Activated CD8-positive, alpha-beta T cell treated with anti-CD3 and anti-CD28 coated beads for 36 hours (primary cell): ENCODE results near the gene VPS39. TPM values are rescaled to one million over a fixed set of nuclear protein-coding genes. Genes with fewer than 3 reads are reported as not detected.

Experiments
- ATAC-seq: fragments of 200-7000 bp; cut with Tn5 transposase; one replicate; pipeline ENCODE4 v1.10.0; 2021; ENCODE audit warnings: mild to moderate bottlenecking, moderate library complexity
- CTCF ChIA-PET: fragments of 350-600 bp; sonication (Branson Sonifier 250); formaldehyde crosslinking; loops from one replicate; lab custom pipeline; 2021; ENCODE audit warnings: antibody characterized with exemption; lab: Charles Lee
- POLR2A ChIA-PET: fragments of 350-600 bp; sonication (Branson Sonifier 250); formaldehyde crosslinking; loops from one replicate; lab custom pipeline; 2021; ENCODE audit warnings: antibody characterized with exemption; lab: Charles Lee
- DNase-seq: peaks from one replicate; pipeline ENCODE4 v3.0.0-alpha.2; 2020
- H3K27ac Mint-ChIP-seq: one replicate; pipeline ENCODE4 v1.8.0; 2021; ENCODE audit warnings: mild to moderate bottlenecking, mixed read lengths
- H3K27me3 Mint-ChIP-seq: one replicate; pipeline ENCODE4 v1.8.0; 2021; ENCODE audit warnings: mixed read lengths
- H3K36me3 Mint-ChIP-seq: one replicate; pipeline ENCODE4 v1.8.0; 2021; ENCODE audit warnings: low read depth, mixed read lengths
- H3K4me1 Mint-ChIP-seq: one replicate; pipeline ENCODE4 v1.8.0; 2021; ENCODE audit warnings: low read depth, mixed read lengths
- H3K4me3 Mint-ChIP-seq: one replicate; pipeline ENCODE4 v1.8.0; 2021; ENCODE audit warnings: mild to moderate bottlenecking, moderate library complexity, mixed read lengths
- H3K9me3 Mint-ChIP-seq: one replicate; pipeline ENCODE4 v1.8.0; 2021; ENCODE audit warnings: mixed read lengths
- CTCF ChIP-seq: fragments of 200-600 bp; IDR thresholded peaks from one replicate; pipeline ENCODE4 v1.8.0; 2022; ENCODE audit warnings: antibody characterized with exemption, mild to moderate bottlenecking
- intact Hi-C: fragments of 100-400 bp; cut with micrococcal nuclease; formaldehyde crosslinking; loops from one replicate; pipeline ENCODE4 v1.10.0; 2022
- total RNA-seq, 2 experiments: library from RNA; stranded (reverse); gene quantifications; one replicate each; pipeline ENCODE4 v1.2.3, GENCODE V29; 2021

VPS39 gene
- total RNA-seq, 2 experiments from 2014 or later = 47.3 to 49.8 TPM

GRCh38 chr15:42146551-42147430, 61.3 kb downstream of the VPS39 start:
- no peak overlapping the region for H3K27ac Mint-ChIP-seq
- no peaks in the 10 kb centered on the region for H3K9me3 Mint-ChIP-seq
- TF ChIP-seq CTCF = no peak
- DNase-seq = no peak
- H3K4me1 Mint-ChIP-seq = no peaks in the 10 kb centered on the region
- no peak overlapping the region for H3K4me3 Mint-ChIP-seq
- no peak for ATAC-seq
- CTCF ChIA-PET = interaction anchor here (0.8 to 1.6 kb wide), 2 partner anchors 13 to 14 kb away, joined by 3 to 4 read pairs; no protein-coding TSS in a partner anchor
- POLR2A ChIA-PET = no interaction called here
- H3K36me3 Mint-ChIP-seq = no peaks in the 10 kb centered on the region
- intact Hi-C loops = no loop called here
- H3K27me3 Mint-ChIP-seq = peaks cover 2% of the 10 kb centered on the region

GRCh38 chr15:42145546-42146455, 62.3 kb downstream of the VPS39 start:
- CTCF ChIA-PET = interaction anchor here (1.6 kb wide), 1 partner anchor 14 kb away, joined by 4 read pairs; no protein-coding TSS in a partner anchor
- POLR2A ChIA-PET = interaction anchor here (0.7 kb wide), 1 partner anchor 289 kb away, joined by 3 read pairs; no protein-coding TSS in a partner anchor
- H3K36me3 Mint-ChIP-seq = no peaks in the 10 kb centered on the region
- intact Hi-C loops = no loop called here
- no peaks in the 10 kb centered on the region for H3K9me3 Mint-ChIP-seq
- DNase-seq = no peak
- ATAC-seq = no peak
- H3K4me1 Mint-ChIP-seq = no peaks in the 10 kb centered on the region
- no peak for TF ChIP-seq CTCF
- H3K27me3 Mint-ChIP-seq = peaks cover 2% of the 10 kb centered on the region
- H3K4me3 Mint-ChIP-seq = no peak overlapping the region
- H3K27ac Mint-ChIP-seq = no peak overlapping the region

GRCh38 chr15:42144841-42145375, 63.2 kb downstream of the VPS39 start:
- peaks cover 2% of the 10 kb centered on the region for H3K27me3 Mint-ChIP-seq
- no peaks in the 10 kb centered on the region for H3K4me1 Mint-ChIP-seq
- ChIA-PET CTCF (interaction anchor here (1.6 kb wide), 1 partner anchor 13 kb away, joined by 4 read pairs; no protein-coding TSS in a partner anchor), POLR2A (interaction anchor here (0.7 kb wide), 1 partner anchor 290 kb away, joined by 3 read pairs; no protein-coding TSS in a partner anchor)
- no peaks in the 10 kb centered on the region for H3K36me3 Mint-ChIP-seq
- TF ChIP-seq CTCF = no peak
- ATAC-seq = no peak
- intact Hi-C loops = no loop called here
- DNase-seq = no peak
- no peak overlapping the region for H3K27ac Mint-ChIP-seq
- H3K4me3 Mint-ChIP-seq = no peak overlapping the region
- H3K9me3 Mint-ChIP-seq = no peaks in the 10 kb centered on the region

- POLR2A ChIA-PET = no interaction called here
- H3K9me3 Mint-ChIP-seq = no peaks in the 10 kb centered on the region
- CTCF ChIA-PET = interaction anchor here (0.6 kb wide), 1 partner anchor 242 kb away, joined by 3 read pairs; no protein-coding TSS in a partner anchor
- H3K4me3 Mint-ChIP-seq = no peak overlapping the region
- DNase-seq (no peak), ATAC-seq (no peak)
- H3K27me3 Mint-ChIP-seq = peaks cover 2% of the 10 kb centered on the region
- H3K27ac Mint-ChIP-seq = no peak overlapping the region
- H3K36me3 Mint-ChIP-seq = no peaks in the 10 kb centered on the region
- H3K4me1 Mint-ChIP-seq = no peaks in the 10 kb centered on the region
- intact Hi-C loops = no loop called here
- no peak for TF ChIP-seq CTCF
These were observed 64.1 kb downstream of the VPS39 start for GRCh38 chr15:42143866-42144625.
